K562 (cell line): ENCODE data around the gene PTTG1IP. TPM values are rescaled to one million over a fixed set of nuclear protein-coding genes. Genes with fewer than 3 reads are reported as not detected.

Source experiments
- BHLHE40 ChIP-seq: IDR thresholded peaks from 2 replicates; pipeline ENCODE4 v1.6.1; 2011; ENCODE audit warnings: low read length, improper control_type of control experiment
- FOXA1 ChIP-seq: fragments of 450-650 bp; IDR thresholded peaks from 2 replicates; pipeline ENCODE4 v1.6.1; 2016; ENCODE audit warnings: mild to moderate bottlenecking, borderline replicate concordance
- HMGN3 ChIP-seq: IDR thresholded peaks from 2 replicates; pipeline ENCODE4 v1.6.1; 2011; ENCODE audit warnings: borderline replicate concordance, low read depth, mild to moderate bottlenecking, mixed read lengths, low read length; ENCODE audit not compliant: insufficient read length; ENCODE audit errors: extremely low read depth
- NELFE ChIP-seq: IDR thresholded peaks from 2 replicates; pipeline ENCODE4 v1.6.1; 2011; ENCODE audit warnings: mild to moderate bottlenecking; ENCODE audit not compliant: insufficient read depth, insufficient read length
- NR4A1 ChIP-seq, 2 experiments: fragments of 250-450 bp in 1 of 2; fragments of 450-650 bp in 1 of 2; sonication (Bioruptor Pico) in 1 of 2; IDR thresholded peaks; 2 replicates each; pipeline versions ENCODE4 v1.4.0 to v1.6.1; 2016 to 2020; ENCODE audit warnings: mild to moderate bottlenecking in 2 of 2, missing compliant biosample characterization in 1 of 2, missing genetic modification characterization in 1 of 2, moderate library complexity in 1 of 2
- PML ChIP-seq: IDR thresholded peaks from 2 replicates; pipeline ENCODE4 v1.6.1; 2012; ENCODE audit warnings: low read length, inconsistent platforms
- POLR2H ChIP-seq: IDR thresholded peaks from 2 replicates; pipeline ENCODE4 v1.6.1; 2016; ENCODE audit warnings: missing genetic modification characterization, low read depth, mild to moderate bottlenecking, control low read depth, missing compliant biosample characterization, moderate library complexity
- RB1 ChIP-seq: fragments of 450-650 bp; IDR thresholded peaks from 2 replicates; pipeline ENCODE4 v1.6.1; 2017; ENCODE audit warnings: low read depth, mild to moderate bottlenecking
- ZNF133 ChIP-seq: fragments of 250-450 bp; sonication (Bioruptor Pico); IDR thresholded peaks from 2 replicates; pipeline ENCODE4 v1.4.0; 2020; ENCODE audit warnings: mild to moderate bottlenecking
- polyA plus RNA-seq, 8 experiments: library from polyadenylated mRNA; depleted of rRNA in 4 of 8; stranded (reverse) in 5 of 8; unstranded in 3 of 8; fragments of >200 nt; fragmentation: Nextera tagmentation in 2 of 8; fragmentation: Illumina TruSeq in 1 of 8; extraction: Ambion mirVana in 2 of 8; extraction: Trizol in 1 of 8; gene quantifications; 2 replicates each; pipeline versions ENCODE4 v1.2.1 to v1.2.3, GENCODE V29; 2011 to 2014; ENCODE audit warnings: inconsistent platforms in 1 of 8, missing spikeins in 1 of 8
- total RNA-seq, 7 experiments: library from RNA; depleted of rRNA in 6 of 7; stranded (reverse); fragments of >200 nt in 6 of 7; fragmentation: Illumina TruSeq in 2 of 7; extraction: Trizol in 2 of 7; gene quantifications; 2 replicates each; pipeline versions ENCODE4 v1.2.1 to v1.2.3, GENCODE V29; 2011 to 2021; ENCODE audit warnings: low replicate concordance in 1 of 7
- TF ChIP-seq, protein P1 (sequence below): fragments of 450-650 bp; IDR thresholded peaks from 2 replicates; pipeline ENCODE4 v1.6.1; 2018; ENCODE audit warnings: mild to moderate bottlenecking, low read depth; ENCODE audit not compliant: partially characterized antibody
- TF ChIP-seq, protein P2 (sequence below): sonication (generic); formaldehyde crosslinking; IDR thresholded peaks from 2 replicates; pipeline ENCODE4 v1.8.0; 2023; ENCODE audit warnings: missing genetic modification reagents, mild to moderate bottlenecking, borderline replicate concordance
- TF ChIP-seq, protein P3 (sequence below): fragments of 450-650 bp; formaldehyde crosslinking; conservative IDR thresholded peaks from 2 replicates; pipeline ENCODE4 v1.4.0; 2022; ENCODE audit warnings: mild to moderate bottlenecking, missing genetic modification characterization

Gene PTTG1IP
- total and polyA plus RNA-seq, 9 of the 15 experiments (the other 6 are each of a cell fraction or from before 2014, with no cell fraction given): 5.0 to 99.3 (median 82.4) TPM

DNA sequence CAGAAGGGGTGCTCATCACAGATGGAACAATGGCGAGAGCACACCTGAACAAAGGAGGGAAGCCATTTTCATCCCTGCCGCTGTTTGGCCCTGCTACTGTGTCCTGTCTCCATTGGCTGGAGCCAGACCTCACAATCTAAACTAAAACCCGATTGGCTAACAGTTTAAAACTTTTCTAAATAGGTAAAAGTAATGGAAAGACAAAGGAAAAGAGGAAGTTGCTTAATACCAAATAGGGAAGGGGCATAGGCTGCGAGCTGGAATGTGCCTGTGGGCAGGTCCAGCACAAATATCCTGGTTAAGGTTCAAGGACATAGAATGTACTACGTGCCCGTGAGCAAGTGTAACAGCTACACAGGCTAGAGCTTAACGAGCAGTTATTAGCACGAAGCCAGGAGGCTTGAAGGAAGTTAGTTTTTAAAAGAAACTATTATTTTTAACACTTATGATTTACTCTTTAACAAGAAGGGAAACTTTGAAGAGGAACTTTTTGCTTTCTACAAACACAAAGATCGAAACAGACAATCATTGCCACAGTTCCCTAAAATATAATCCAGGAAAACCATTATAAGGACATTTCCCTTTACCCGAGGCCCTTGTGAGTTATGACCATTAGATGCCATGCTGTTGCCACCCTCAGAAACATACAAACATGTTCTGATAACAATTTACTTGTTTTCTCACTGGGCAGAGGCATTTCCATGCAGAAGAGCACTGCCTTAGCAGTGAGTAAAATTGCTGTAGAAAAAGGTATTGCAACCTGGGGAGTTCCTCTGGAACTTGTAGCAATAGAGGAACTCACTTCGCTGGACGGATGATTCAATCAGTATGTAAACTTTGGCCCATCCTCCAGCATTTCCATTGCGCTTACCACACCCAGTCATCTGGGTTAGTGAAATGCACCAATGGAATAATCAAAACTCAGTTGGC lies 4.8 kb upstream of the PTTG1IP start (continued):
- TF ChIP-seq, protein P1, sequence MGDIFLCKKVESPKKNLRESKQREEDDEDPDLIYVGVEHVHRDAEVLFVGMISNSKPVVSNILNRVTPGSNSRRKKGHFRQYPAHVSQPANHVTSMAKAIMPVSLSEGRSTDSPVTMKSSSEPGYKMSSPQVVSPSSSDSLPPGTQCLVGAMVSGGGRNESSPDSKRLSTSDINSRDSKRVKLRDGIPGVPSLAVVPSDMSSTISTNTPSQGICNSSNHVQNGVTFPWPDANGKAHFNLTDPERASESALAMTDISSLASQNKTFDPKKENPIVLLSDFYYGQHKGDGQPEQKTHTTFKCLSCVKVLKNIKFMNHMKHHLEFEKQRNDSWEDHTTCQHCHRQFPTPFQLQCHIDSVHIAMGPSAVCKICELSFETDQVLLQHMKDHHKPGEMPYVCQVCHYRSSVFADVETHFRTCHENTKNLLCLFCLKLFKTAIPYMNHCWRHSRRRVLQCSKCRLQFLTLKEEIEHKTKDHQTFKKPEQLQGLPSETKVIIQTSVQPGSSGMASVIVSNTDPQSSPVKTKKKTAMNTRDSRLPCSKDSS: no peak
- TF ChIP-seq HMGN3 (no peak), BHLHE40 (no peak), FOXA1 (no peak), NR4A1 (CRISPR knock-in tag; IDR thresholded peaks at IDR 0.05) (no peak), NR4A1 (tag; IDR thresholded peaks at IDR 0.05) (peak; percentile 56; the same call in 1 of the 2 replicates), ZNF133 (CRISPR knock-in tag) (no peak), RB1 (no peak), POLR2H (tag) (peak; percentile 90), NELFE (no peak), PML (no peak)
- TF ChIP-seq, protein P2, sequence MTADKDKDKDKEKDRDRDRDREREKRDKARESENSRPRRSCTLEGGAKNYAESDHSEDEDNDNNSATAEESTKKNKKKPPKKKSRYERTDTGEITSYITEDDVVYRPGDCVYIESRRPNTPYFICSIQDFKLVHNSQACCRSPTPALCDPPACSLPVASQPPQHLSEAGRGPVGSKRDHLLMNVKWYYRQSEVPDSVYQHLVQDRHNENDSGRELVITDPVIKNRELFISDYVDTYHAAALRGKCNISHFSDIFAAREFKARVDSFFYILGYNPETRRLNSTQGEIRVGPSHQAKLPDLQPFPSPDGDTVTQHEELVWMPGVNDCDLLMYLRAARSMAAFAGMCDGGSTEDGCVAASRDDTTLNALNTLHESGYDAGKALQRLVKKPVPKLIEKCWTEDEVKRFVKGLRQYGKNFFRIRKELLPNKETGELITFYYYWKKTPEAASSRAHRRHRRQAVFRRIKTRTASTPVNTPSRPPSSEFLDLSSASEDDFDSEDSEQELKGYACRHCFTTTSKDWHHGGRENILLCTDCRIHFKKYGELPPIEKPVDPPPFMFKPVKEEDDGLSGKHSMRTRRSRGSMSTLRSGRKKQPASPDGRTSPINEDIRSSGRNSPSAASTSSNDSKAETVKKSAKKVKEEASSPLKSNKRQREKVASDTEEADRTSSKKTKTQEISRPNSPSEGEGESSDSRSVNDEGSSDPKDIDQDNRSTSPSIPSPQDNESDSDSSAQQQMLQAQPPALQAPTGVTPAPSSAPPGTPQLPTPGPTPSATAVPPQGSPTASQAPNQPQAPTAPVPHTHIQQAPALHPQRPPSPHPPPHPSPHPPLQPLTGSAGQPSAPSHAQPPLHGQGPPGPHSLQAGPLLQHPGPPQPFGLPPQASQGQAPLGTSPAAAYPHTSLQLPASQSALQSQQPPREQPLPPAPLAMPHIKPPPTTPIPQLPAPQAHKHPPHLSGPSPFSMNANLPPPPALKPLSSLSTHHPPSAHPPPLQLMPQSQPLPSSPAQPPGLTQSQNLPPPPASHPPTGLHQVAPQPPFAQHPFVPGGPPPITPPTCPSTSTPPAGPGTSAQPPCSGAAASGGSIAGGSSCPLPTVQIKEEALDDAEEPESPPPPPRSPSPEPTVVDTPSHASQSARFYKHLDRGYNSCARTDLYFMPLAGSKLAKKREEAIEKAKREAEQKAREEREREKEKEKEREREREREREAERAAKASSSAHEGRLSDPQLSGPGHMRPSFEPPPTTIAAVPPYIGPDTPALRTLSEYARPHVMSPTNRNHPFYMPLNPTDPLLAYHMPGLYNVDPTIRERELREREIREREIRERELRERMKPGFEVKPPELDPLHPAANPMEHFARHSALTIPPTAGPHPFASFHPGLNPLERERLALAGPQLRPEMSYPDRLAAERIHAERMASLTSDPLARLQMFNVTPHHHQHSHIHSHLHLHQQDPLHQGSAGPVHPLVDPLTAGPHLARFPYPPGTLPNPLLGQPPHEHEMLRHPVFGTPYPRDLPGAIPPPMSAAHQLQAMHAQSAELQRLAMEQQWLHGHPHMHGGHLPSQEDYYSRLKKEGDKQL: no peak
- TF ChIP-seq, protein P3, sequence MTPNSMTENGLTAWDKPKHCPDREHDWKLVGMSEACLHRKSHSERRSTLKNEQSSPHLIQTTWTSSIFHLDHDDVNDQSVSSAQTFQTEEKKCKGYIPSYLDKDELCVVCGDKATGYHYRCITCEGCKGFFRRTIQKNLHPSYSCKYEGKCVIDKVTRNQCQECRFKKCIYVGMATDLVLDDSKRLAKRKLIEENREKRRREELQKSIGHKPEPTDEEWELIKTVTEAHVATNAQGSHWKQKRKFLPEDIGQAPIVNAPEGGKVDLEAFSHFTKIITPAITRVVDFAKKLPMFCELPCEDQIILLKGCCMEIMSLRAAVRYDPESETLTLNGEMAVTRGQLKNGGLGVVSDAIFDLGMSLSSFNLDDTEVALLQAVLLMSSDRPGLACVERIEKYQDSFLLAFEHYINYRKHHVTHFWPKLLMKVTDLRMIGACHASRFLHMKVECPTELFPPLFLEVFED (CRISPR knock-in tag): no peak
